SHP77 (cell line): ENCODE data around the gene SLC5A4.
A peak's percentile ranks its signal among the peaks of the same experiment; 100 is the strongest.

Experiments
- DNase-seq, 2 experiments: peaks; one replicate each; lab custom pipeline; 2025; lab: John Stamatoyannopoulos, UW

Gene SLC5A4

GRCh38 chr22:32232191-32232830 is 22.8 kb downstream of the SLC5A4 start:
- DNase-seq, result no peak

DNA sequence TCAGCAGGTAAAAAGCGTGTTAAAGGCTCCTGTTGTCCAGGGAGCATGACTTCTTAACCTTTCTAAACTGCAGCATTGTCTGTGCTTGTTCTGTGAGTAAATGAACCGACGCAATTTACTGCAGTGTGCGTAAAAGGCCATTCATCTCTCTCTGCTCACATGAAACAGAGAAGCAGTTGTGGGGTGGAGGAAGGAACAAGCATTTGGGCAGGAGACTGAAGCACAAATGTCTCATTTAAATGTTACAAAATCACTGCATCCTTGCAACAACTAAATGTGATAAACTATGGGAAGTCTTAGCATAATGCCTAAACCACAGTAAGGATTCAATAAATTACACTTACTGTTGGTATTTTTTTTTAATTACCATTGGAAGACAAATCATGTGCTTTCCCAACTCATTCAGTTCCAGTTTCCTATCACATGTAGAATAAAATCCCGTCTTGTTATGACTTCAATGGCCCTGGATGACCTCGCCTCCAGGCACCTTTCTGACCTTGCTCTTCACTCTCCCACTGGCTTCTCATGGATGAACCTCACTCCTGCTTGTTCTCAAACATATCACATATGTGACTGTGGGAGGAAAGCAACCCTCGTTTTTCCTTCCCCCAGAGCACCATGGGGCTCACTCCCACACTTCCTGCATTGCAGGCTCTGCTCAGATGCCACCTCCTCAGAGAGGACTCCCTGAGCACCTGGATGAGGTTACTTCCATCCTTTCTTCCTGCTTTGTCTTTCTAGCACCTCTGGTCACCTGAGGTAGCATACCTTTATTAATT is 28.6 kb downstream of the SLC5A4 start:
- DNase-seq, result no peak

GRCh38 chr22:32222991-32223390 is 32.2 kb downstream of the SLC5A4 start:
- DNase-seq, result no peak

DNA sequence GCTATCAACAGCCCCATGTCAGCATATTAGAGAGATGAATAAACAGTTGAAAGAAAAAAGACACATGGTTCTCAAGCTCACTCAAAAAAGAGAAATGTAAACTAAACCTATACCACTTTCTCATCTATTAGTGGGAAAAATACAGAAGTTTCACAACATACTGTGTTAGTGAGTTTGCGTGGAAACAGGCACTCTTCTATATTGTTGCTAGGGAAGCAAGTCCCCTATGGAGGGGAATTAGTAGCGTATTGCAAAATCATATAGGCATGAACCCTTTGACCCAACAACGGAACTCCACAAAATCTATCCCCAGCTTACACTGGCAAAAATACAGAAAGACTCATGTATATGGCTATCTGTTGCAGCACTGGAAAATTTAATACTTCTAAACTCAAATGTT is 36.1 kb downstream of the SLC5A4 start:
- no peak for DNase-seq

GRCh38 chr22:32218470-32218869 is 36.7 kb downstream of the SLC5A4 start:
- DNase-seq, result no peak

- no peak for DNase-seq
These were observed 37.7 kb downstream of the SLC5A4 start for GRCh38 chr22:32217465-32217864.

- no peak for DNase-seq
These were observed 38.2 kb downstream of the SLC5A4 start for GRCh38 chr22:32216911-32217310.

DNA sequence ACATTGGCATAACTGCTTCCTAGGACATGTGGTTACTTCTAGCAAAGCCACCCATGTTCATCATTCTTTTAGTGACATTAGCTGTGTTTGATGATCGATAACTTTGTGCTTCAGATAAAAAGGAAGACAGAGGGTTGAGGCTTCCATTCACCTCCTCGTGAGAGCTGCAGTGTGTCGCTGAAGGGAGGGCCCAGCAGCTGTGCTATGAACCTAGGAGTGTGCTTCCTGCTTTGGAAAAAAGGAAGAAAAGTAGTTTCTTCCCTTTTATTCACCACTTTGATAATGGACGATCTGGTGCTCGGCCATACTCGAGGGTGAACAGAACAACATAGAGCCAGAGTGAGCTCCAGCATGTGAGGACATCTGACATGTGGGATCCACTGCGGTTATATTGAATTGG is 44.1 kb downstream of the SLC5A4 start:
- DNase-seq, result no peak

DNA sequence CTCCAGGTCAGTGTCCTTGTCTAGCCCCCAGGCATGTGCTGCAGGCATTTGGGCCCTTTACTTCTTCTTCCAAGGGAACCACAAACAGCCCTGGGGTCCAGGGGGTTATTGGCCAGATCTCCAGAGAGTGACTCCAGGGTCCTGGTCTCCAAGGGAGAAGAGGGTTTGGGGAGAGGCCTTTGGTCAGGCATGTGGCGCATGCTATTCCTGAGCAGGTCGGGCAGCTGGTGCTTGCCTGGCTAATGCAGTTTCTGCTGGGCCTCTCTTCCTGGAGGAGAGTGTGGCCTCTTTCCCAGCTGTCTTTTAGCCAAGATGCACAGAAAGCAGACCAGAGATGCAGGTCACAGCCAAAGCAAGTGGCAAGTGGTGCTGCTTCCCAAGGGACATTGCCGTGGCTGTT is 46.5 kb downstream of the SLC5A4 start:
- no peak for DNase-seq

- no peak for DNase-seq
These were observed 47.1 kb downstream of the SLC5A4 start for GRCh38 chr22:32207971-32208480.

GRCh38 chr22:32206774-32207758 is 48.1 kb downstream of the SLC5A4 start:
- DNase-seq, result peak; percentile 13 to 55

DNA sequence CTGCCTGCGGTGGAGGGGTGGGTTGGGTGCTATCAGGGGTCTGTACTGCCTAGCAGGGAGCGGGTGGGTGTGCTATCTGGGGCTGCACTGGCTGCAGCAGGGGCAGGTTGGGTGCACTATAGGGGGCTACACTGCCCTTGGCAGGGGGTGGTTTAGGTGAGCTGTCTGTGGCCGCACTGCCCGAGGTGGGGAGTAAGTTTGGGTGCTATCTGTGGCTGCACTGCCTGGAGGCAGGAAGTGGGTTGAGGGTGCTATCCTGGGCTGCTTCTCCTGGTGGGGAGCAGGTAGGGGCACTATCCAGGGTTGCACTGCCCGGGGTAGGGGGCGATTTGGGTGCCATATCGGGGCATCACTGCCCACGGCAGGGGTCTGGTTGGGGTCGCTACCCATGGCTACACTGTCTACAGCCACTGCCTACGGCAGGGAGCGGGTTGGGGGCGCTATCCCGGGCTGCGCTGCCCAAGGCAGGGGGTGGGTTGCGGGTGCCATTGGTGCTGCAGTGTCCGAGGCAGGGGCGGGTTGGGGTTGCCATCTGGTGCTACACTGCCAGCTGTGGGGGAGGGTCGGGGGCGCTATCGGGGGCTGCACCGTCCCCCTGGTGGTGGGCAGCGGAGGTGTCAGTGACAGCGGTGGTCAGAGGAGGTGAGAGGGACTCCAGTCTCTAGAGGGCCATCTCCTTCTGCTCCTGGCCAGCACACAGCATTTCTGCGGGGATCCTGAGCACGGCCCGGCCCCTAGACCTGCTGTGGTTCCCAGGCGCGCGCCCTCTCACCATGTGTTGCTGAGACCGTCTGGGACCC is 49.0 kb downstream of the SLC5A4 start:
- no peak for DNase-seq

- peak; percentile 64 to 85 for DNase-seq
These were observed 50.1 kb downstream of the SLC5A4 start, which contains the start of gene RFPL2 for GRCh38 chr22:32204856-32205722. Gene RFPL2, minus strand, starts transcription at chr22:32205073. Its CDS starts 2,622 bp downstream, at chr22:32202451.

GRCh38 chr22:32204040-32204855 is 50.9 kb downstream of the SLC5A4 start:
- DNase-seq, result peak; percentile 18 to 24

GRCh38 chr22:32203181-32204039 is 51.7 kb downstream of the SLC5A4 start:
- no peak for DNase-seq

DNA sequence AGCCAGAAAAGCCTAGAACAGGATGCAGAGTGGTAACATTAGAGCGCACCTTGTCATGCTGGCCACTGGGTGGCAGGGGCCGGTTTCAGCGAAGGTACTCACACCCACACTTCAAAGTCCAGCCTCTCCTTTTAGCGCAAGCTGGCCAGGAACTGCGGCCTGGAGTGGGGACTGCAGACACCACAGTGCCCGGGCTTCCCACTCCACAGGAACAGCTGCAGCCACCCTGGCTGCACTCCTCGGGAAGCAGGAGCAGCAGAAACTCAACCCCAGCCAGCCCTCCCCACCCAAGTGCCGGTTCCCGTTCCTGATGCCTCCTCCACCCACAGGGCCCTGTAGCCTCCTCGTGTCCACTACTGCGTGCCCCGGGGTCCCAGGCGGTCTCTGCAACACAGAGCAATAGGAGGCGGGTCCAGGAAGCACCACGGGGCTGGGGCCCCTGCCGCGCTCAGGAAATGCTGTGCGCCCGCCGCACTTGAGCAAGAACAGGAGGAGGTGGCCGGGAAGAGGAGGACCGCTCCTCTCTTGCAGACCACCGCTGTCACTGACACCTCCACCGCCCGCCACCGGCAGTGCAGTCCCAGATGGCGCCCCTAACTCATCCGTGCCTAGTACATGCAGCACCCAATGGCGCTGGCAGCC is 52.5 kb downstream of the SLC5A4 start:
- peak; percentile 81 to 86 for DNase-seq

DNA sequence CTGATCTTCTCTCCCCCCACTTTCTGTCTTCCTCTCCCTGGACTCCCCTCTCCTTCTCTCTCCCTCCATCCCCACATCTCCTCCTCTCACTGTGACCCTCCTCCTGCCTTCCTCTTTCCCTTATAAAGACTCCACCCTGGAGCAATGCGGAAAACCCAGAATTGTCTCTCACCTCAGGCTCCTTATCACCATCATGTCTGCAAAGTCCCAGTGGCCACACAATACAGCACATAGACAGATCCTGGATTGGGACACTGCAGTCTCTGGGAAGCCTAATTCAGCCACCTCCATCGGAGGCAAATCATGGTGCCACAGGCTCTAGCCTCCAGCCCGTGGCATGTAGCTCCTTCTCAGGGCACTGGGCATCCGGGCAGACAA is 53.0 kb downstream of the SLC5A4 start:
- DNase-seq, result no peak

GRCh38 chr22:32200752-32201151 is 54.4 kb downstream of the SLC5A4 start:
- no peak for DNase-seq
